SK-N-SH treated with all-trans-retinoic acid at 6 μM for 48 hours (cell line): ENCODE measurements around the gene CASTOR1.
"Not testable (repeated sequence)": the region's sequence is repeated elsewhere in the genome, so short reads cannot be mapped to it uniquely, and the experiment has no call there.

Experiments used
- BACH2 ChIP-seq: fragments of 250-450 bp; sonication (Bioruptor Pico); IDR thresholded peaks from 2 replicates; pipeline ENCODE4 v1.9.0; 2021; ENCODE audit warnings: mild to moderate bottlenecking, borderline replicate concordance
- ESRRG ChIP-seq: fragments of 250-450 bp; sonication (Bioruptor Pico); IDR thresholded peaks from 2 replicates; pipeline ENCODE4 v1.6.1; 2021; ENCODE audit warnings: mild to moderate bottlenecking
- GLIS3 ChIP-seq: fragments of 250-450 bp; sonication (Bioruptor Pico); IDR thresholded peaks from 2 replicates; pipeline ENCODE4 v1.5.0; 2020; ENCODE audit warnings: mild to moderate bottlenecking, moderate library complexity
- PATZ1 ChIP-seq: fragments of 250-450 bp; sonication (Bioruptor Pico); IDR thresholded peaks from 2 replicates; pipeline ENCODE4 v1.8.0; 2020; ENCODE audit warnings: mild to moderate bottlenecking, moderate library complexity, borderline replicate concordance
- TOX ChIP-seq: fragments of 250-450 bp; sonication (Bioruptor Pico); IDR thresholded peaks from 2 replicates; pipeline ENCODE4 v1.8.0; 2021; ENCODE audit warnings: mild to moderate bottlenecking, moderate library complexity, borderline replicate concordance
- ZFP3 ChIP-seq: fragments of 250-450 bp; sonication (Bioruptor Pico); IDR thresholded peaks from 2 replicates; pipeline ENCODE4 v1.5.0; 2020; ENCODE audit warnings: mild to moderate bottlenecking, moderate library complexity
- ZNF8 ChIP-seq: fragments of 450-650 bp; formaldehyde crosslinking; IDR thresholded peaks from 2 replicates; pipeline ENCODE4 v1.5.0; 2020; ENCODE audit warnings: mild to moderate bottlenecking, moderate library complexity

- not testable (repeated sequence) for TF ChIP-seq ZNF8, GLIS3, TOX, PATZ1, ESRRG, ZFP3, BACH2 (CRISPR knock-in tag)
Observed at GRCh38 chr22:30338341-30338740, 49.0 kb upstream of the CASTOR1 start.
